GM23338 (cell line): Measurements from ENCODE around the gene DCAF6. TPM values are rescaled to one million over a fixed set of nuclear protein-coding genes. Genes with fewer than 3 reads are reported as not detected.

Source experiments
- ATAC-seq: fragments of 200-7000 bp; cut with Tn5 transposase; 3 replicates; pipeline ENCODE4 v1.9.1; 2020
- DNase-seq: peaks from one replicate; pipeline ENCODE4 v3.0.0-alpha.2; 2015; ENCODE audit warnings: low spot score
- H2AFZ ChIP-seq: fragments of 200-600 bp; sonication (generic); 2 replicates; pipeline ENCODE4 v1.8.0; 2016; ENCODE audit warnings: antibody characterized with exemption, mild to moderate bottlenecking, moderate library complexity
- H3F3A ChIP-seq: fragments of 200-600 bp; sonication (generic); replicated peaks from 2 replicates; pipeline ENCODE4 v1.8.0; 2017; ENCODE audit warnings: antibody characterized with exemption, mixed run types, low read depth
- H3K27ac ChIP-seq: fragments of 200-600 bp; sonication (generic); 2 replicates; pipeline ENCODE4 v1.6.1; 2016; ENCODE audit warnings: low read depth
- H3K27me3 ChIP-seq: fragments of 200-600 bp; sonication (generic); 2 replicates; pipeline ENCODE4 v1.8.0; 2016; ENCODE audit warnings: mild to moderate bottlenecking, mixed run types, moderate library complexity; ENCODE audit not compliant: insufficient read depth
- H3K36me3 ChIP-seq: fragments of 200-600 bp; sonication (generic); 2 replicates; pipeline ENCODE4 v1.8.0; 2016; ENCODE audit warnings: mild to moderate bottlenecking; ENCODE audit not compliant: insufficient read depth
- H3K4me1 ChIP-seq: fragments of 200-600 bp; sonication (generic); 2 replicates; pipeline ENCODE4 v1.8.0; 2016; ENCODE audit warnings: mild to moderate bottlenecking, moderate library complexity; ENCODE audit not compliant: insufficient read depth
- H3K4me2 ChIP-seq: fragments of 200-600 bp; sonication (generic); 2 replicates; pipeline ENCODE4 v1.7.1; 2017; ENCODE audit warnings: mixed run types
- H3K4me3 ChIP-seq: fragments of 200-600 bp; sonication (generic); 2 replicates; pipeline ENCODE4 v1.6.1; 2016; ENCODE audit warnings: mixed run types
- H3K79me2 ChIP-seq: fragments of 200-600 bp; sonication (generic); replicated peaks from 2 replicates; pipeline ENCODE4 v1.8.0; 2017; ENCODE audit warnings: mild to moderate bottlenecking; ENCODE audit not compliant: insufficient read depth
- H3K9me2 ChIP-seq: fragments of 200-600 bp; sonication (generic); 2 replicates; pipeline ENCODE4 v1.8.0; 2017; ENCODE audit not compliant: insufficient read depth
- H4K20me1 ChIP-seq: fragments of 200-600 bp; sonication (generic); replicated peaks from 2 replicates; pipeline ENCODE4 v1.8.0; 2017; ENCODE audit warnings: mild to moderate bottlenecking; ENCODE audit not compliant: insufficient read depth
- H3K27ac Mint-ChIP-seq: 2 replicates; pipeline ENCODE4 v1.8.0; 2020; ENCODE audit warnings: inconsistent platforms, mild to moderate bottlenecking, moderate library complexity, mixed read lengths
- H3K27me3 Mint-ChIP-seq: 3 replicates; pipeline ENCODE4 v1.8.0; 2022; ENCODE audit warnings: low read depth, mild to moderate bottlenecking, moderate library complexity, mixed read lengths, inconsistent platforms; ENCODE audit not compliant: insufficient read depth, poor library complexity
- H3K36me3 Mint-ChIP-seq: 3 replicates; pipeline ENCODE4 v1.8.0; 2021; ENCODE audit warnings: low read depth, mild to moderate bottlenecking, inconsistent platforms, moderate library complexity, mixed read lengths
- H3K4me1 Mint-ChIP-seq: 3 replicates; pipeline ENCODE4 v1.8.0; 2020; ENCODE audit warnings: mild to moderate bottlenecking, inconsistent platforms, mixed read lengths
- H3K4me3 Mint-ChIP-seq: 3 replicates; pipeline ENCODE4 v1.8.0; 2021; ENCODE audit warnings: moderate library complexity, mild to moderate bottlenecking, inconsistent platforms, mixed read lengths
- H3K9me3 Mint-ChIP-seq: 3 replicates; pipeline ENCODE4 v1.8.0; 2020; ENCODE audit warnings: moderate library complexity, mild to moderate bottlenecking, inconsistent platforms, mixed read lengths
- CREB1 ChIP-seq: fragments of 250-450 bp; sonication (Bioruptor Pico); IDR thresholded peaks from 2 replicates; pipeline ENCODE4 v1.5.0; 2020; ENCODE audit warnings: low read depth, mild to moderate bottlenecking, moderate library complexity
- ETS1 ChIP-seq: IDR thresholded peaks from 2 replicates; pipeline ENCODE4 v1.6.1; 2016; ENCODE audit warnings: antibody characterized with exemption
- EZH2 ChIP-seq: fragments of 200-600 bp; sonication (generic); IDR thresholded peaks from one replicate; pipeline ENCODE4 v1.8.0; 2017; ENCODE audit warnings: antibody characterized with exemption, mild to moderate bottlenecking, low read depth; ENCODE audit not compliant: unreplicated experiment
- EZH2phosphoT487 ChIP-seq: fragments of 200-600 bp; sonication (generic); IDR thresholded peaks from one replicate; pipeline ENCODE4 v1.8.1; 2018; ENCODE audit warnings: antibody characterized with exemption; ENCODE audit not compliant: unreplicated experiment
- JUNB ChIP-seq: IDR thresholded peaks from one replicate; pipeline ENCODE4 v1.6.1; 2016; ENCODE audit warnings: antibody characterized with exemption; ENCODE audit not compliant: unreplicated experiment
- NANOG ChIP-seq: IDR thresholded peaks from 2 replicates; pipeline ENCODE4 v1.6.1; 2016; ENCODE audit warnings: antibody characterized with exemption, borderline replicate concordance
- POLR2AphosphoS5 ChIP-seq: IDR thresholded peaks from 2 replicates; pipeline ENCODE4 v1.6.1; 2016; ENCODE audit warnings: antibody characterized with exemption, low read depth
- REST ChIP-seq: IDR thresholded peaks from one replicate; pipeline ENCODE4 v1.6.1; 2018; ENCODE audit warnings: antibody characterized with exemption; ENCODE audit not compliant: unreplicated experiment
- STAT1 ChIP-seq: IDR thresholded peaks from one replicate; pipeline ENCODE4 v1.6.1; 2016; ENCODE audit warnings: antibody characterized with exemption; ENCODE audit not compliant: unreplicated experiment
- ZNF114 ChIP-seq: fragments of 250-450 bp; sonication (Bioruptor Pico); IDR thresholded peaks from 2 replicates; pipeline ENCODE4 v1.5.0; 2020; ENCODE audit warnings: mild to moderate bottlenecking, moderate library complexity
- ZNF331 ChIP-seq: fragments of 250-450 bp; sonication (Bioruptor Pico); IDR thresholded peaks from 2 replicates; pipeline ENCODE4 v1.5.0; 2020; ENCODE audit warnings: low read depth, mild to moderate bottlenecking, moderate library complexity
- ZNF462 ChIP-seq: fragments of 250-450 bp; sonication (Bioruptor Pico); IDR thresholded peaks from 2 replicates; pipeline ENCODE4 v1.5.0; 2020; ENCODE audit warnings: mild to moderate bottlenecking, moderate library complexity
- polyA plus RNA-seq: library from polyadenylated mRNA; unstranded; fragments of >200 nt; fragmentation: Nextera tagmentation; extraction: Ambion mirVana; gene quantifications from 2 replicates; pipeline ENCODE4 v1.2.1, GENCODE V29; 2016
- total RNA-seq: library from RNA; depleted of rRNA; stranded (reverse); fragments of >200 nt; shearing (Covaris generic); gene quantifications from 2 replicates; pipeline ENCODE4 v1.2.3, GENCODE V29; 2014

The DCAF6 gene
- total and polyA plus RNA-seq, 2 experiments from 2014 or later = 18.6 to 27.3 TPM

- Histone ChIP-seq H4K20me1 (no peaks in the 10 kb centered on the region), H3K27ac (no peak overlapping the region), H3K4me1 (peaks cover 9% of the 10 kb centered on the region; the same call in 1 of the 2 replicates), H3K9me2 (no peaks in the 10 kb centered on the region), H3K4me3 (no peak overlapping the region), H3K36me3 (peaks cover 8% of the 10 kb centered on the region; the same call in 1 of the 2 replicates), H3K79me2 (no peaks in the 10 kb centered on the region), H2AFZ (no peak overlapping the region), H3K4me2 (no peak overlapping the region), H3K27me3 (no peaks in the 10 kb centered on the region), H3F3A (no peaks in the 10 kb centered on the region)
- ATAC-seq (no peak), DNase-seq (no peak)
- no peak overlapping the region for H3K27ac Mint-ChIP-seq
- no peak overlapping the region for H3K4me3 Mint-ChIP-seq
- TF ChIP-seq STAT1 (no peak), POLR2AphosphoS5 (no peak), JUNB (no peak), NANOG (no peak), ZNF462 (CRISPR knock-in tag) (no peak), ETS1 (no peak), ZNF114 (no peak), REST (no peak), EZH2phosphoT487 (no peak), ZNF331 (CRISPR knock-in tag) (no peak), CREB1 (no peak), EZH2 (no peak)
- H3K4me1 Mint-ChIP-seq = peaks cover 11% of the 10 kb centered on the region
- no peaks in the 10 kb centered on the region for H3K27me3 Mint-ChIP-seq
- peaks cover 10% of the 10 kb centered on the region; the same call in 2 of the 3 replicates for H3K36me3 Mint-ChIP-seq
- H3K9me3 Mint-ChIP-seq = no peaks in the 10 kb centered on the region
These were observed 58.6 kb downstream of the DCAF6 start for GRCh38 chr1:167995038-167995437.
